HG03095 (cell line): ENCODE results near the gene FAM20A.

Experiments
- ATAC-seq: cut with Tn5 transposase; IDR thresholded peaks from one replicate; pipeline ENCODE4 v1.9.1; 2021; ENCODE audit warnings: moderate library complexity; ENCODE audit not compliant: unreplicated experiment

FAM20A gene

DNA sequence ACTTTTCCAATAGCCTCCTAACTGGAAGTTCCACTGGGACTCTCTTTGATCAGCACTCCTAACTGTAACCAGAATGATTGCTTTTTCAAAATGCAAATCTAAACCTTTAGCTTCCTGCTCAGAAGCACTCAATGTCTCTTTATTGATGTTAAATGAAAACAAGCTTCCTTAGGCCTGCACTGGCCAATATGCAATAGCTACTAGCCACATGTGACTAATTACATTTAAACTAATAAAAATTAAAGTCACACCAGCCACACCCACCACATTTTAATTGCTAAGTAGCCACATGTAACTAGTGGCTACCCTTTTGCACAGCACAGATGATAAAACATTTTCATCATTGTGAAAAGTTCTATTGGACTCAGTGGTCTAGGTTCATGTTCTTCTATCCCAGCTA, 31.8 kb downstream of the FAM20A start:
- ATAC-seq: no peak

DNA sequence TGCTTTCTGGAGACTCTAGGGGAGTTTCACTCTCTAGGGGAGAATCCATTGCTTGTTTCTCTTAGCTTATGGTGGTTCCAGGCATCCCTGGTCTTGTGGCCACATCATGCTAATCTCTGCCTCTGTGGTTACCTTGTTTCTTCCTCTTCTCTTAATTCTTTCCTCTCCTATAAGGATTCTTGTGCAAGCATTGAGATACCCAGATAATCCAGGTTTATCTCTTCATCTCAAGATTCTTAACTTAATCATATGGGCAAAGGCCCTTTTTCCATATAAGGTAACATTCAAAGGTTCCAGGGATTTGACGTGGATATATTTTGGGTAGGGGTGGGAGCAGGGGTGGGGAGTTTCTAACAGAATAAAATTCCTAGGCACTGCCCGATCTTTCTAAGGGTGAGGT, 32.6 kb downstream of the FAM20A start:
- no peak for ATAC-seq

GRCh38 chr17:68567581-68567980, 33.6 kb downstream of the FAM20A start:
- ATAC-seq: no peak

GRCh38 chr17:68567035-68567434, 34.1 kb downstream of the FAM20A start:
- no peak for ATAC-seq

DNA sequence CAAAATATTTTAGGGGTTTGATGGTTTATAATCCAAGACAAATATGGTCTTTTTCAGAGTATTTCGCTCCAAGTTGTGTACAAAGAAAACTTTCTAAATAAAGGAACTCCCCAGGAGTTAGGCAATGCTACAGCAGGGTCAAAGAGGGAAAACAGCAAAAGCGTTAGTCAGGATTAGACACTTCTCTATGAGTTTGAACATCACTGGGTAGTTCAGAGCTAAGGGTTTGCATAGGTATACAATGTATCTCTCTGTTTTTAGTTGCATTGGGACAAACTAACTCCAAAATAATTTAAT, 34.8 kb downstream of the FAM20A start:
- ATAC-seq: no peak

GRCh38 chr17:68565661-68566441, 35.3 kb downstream of the FAM20A start:
- ATAC-seq: no peak

DNA sequence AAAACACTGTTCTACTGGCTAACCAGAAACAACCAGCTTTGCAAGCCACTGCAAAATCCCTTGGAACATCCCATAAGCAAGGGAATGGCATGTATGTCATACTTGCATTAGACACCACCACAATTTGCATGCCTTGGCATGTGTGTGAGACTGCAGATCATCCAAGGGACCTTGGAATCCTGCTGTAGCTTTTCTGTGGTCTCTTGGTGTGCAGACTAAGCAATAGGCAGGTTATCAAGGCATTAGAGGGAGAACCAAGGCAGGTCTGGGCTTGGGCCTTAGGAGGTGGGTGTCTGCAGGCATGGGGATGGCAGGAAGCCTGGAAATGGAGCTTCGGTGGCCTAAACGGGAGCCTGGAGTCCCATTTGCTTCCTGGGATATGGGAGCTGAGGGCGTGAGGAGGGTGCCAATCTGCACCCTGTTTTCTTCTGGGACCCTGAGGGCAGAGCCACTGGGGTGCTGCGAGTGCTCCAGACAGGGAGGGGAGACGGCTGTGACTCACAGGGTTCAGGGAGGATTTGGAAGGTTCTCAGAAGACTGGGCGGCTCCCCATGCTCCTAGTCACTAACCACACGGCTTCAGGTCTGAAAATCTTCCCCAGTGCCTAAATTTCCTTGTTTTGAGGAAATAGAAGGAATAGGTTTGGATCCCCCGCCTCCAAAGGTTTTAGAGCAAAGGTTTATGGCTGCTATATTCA, 36.6 kb downstream of the FAM20A start:
- no peak for ATAC-seq

DNA sequence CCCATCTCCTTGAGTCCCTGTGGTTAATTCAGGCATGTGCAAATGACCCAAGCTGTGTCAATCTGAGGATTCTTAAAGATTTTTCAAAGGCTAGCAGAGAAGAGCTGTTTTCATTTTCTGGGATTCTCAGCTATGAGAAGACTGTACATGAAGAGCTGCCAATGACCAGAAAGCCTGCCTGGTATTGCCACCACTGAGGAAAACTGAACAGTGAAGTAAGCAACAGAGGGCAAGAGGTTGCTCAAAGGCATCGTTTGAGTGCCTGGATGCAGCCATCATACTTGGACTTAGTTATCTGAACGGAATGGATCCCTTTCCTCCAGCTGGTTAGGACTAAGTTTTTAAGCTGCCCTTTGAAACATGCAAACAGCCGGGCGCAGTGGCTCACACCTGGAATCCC, 38.4 kb downstream of the FAM20A start:
- ATAC-seq: no peak

- ATAC-seq: no peak
Measured at GRCh38 chr17:68560966-68561720, 40.0 kb downstream of the FAM20A start.

DNA sequence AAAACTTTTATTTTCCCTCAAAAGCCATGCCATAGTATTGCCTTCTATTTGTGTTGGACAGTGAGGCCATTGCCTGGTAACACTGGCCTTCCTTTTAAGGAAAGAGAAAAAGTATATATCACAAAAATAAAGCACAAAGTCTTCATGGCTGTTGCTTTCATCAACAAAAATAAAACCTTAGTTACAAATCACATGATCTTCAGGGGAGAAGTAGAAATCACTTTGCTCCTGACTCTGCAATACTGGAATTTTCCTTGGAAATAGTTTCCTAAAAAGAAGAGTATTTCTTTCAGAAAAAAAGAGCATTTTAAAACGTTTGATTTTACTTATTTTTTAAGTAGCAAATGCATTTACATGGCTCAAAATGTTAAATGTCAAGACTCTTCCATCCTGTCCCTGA, 41.9 kb downstream of the FAM20A start:
- no peak for ATAC-seq

- ATAC-seq: no peak
Measured at GRCh38 chr17:68556551-68556950, 44.6 kb downstream of the FAM20A start.

- ATAC-seq: no peak
Measured at GRCh38 chr17:68544111-68544915, 56.9 kb downstream of the FAM20A start.

GRCh38 chr17:68542698-68543463, 58.3 kb downstream of the FAM20A start:
- ATAC-seq: no peak

- no peak for ATAC-seq
Measured at GRCh38 chr17:68541816-68542215, 59.4 kb downstream of the FAM20A start.

DNA sequence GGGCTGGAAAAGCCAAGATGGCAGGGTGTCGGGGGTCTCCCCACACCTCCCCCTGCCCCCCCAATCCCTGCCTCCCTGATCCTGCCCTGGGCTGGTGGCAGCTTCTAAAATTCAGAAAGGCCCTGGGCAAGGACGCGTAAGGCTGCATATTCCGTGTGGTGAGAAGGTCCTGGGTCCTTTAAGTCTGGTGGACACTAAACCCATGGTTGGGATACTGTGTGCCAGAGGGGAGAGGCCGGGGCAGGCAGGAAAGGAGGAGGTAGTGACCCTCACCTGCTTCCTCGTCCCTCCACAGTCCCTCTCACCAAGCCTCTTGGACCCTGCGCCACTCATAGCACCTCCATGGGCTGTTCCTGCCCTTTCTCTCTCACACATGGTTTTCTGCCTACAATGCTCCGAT, 60.2 kb downstream of the FAM20A start:
- no peak for ATAC-seq

DNA sequence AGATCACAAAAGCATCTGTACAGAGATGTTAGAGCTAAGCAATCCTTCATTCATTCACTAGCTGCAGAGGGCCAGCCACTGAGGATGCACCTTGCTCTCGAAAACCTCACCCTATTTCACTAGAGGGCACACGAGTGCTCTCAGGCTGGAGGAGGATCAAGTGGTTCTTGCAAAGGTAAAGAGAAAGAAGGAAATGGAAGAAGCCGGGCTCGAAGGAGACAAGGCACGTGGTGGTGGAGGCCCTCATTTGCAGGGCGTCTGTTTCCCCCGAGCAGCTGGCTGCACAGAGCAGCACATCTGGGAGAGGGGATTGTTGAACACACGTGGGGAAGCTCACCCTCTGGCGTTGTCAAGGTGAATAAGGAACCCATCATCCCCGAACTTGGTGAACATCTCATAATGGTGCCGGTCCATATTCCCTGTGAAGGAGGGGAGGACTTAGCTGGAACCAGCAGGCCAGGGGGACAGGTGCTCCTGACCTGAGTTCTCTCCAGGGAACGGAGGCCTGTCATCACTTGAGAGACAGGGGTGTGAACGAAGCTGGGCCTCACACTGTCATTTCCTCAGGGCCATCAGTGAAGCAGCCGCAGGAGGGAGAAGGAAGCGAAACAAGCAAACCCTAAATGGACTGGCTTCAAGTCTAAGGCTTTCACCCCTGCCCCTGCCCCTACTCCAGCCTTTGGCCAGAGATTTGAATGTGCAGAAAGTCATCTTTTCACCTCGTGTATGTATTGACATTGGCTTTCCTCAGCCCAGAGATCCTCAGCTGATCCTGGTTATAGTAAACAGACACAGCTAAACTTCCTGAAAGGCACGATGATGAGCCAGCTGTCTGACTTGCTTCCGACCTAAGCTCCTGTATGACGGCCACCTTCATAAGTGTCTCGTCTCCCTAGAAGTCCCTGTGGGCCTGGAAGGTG, 61.4 kb downstream of the FAM20A start:
- ATAC-seq: no peak

DNA sequence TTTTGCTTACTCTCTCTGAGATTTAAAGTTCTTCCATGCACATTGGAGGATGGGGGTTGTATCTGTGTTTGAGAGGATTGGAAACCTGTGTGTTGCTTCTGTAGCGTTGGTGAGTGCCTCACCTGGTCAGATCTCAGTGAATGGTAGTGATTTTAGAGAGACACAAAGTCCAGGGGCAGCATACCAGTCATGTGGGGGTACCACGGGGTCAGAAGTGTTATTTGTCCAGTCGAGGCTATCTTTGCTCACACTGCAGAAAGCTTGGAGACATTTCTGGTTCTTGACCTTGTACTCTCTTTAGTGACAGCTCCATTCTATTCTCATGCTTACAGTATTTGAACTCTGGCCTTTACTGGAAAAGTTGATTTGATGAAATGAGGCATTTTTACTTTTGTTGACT, 65.2 kb downstream of the FAM20A start:
- no peak for ATAC-seq

- no peak for ATAC-seq
Measured at GRCh38 chr17:68534695-68535088, 66.5 kb downstream of the FAM20A start.

DNA sequence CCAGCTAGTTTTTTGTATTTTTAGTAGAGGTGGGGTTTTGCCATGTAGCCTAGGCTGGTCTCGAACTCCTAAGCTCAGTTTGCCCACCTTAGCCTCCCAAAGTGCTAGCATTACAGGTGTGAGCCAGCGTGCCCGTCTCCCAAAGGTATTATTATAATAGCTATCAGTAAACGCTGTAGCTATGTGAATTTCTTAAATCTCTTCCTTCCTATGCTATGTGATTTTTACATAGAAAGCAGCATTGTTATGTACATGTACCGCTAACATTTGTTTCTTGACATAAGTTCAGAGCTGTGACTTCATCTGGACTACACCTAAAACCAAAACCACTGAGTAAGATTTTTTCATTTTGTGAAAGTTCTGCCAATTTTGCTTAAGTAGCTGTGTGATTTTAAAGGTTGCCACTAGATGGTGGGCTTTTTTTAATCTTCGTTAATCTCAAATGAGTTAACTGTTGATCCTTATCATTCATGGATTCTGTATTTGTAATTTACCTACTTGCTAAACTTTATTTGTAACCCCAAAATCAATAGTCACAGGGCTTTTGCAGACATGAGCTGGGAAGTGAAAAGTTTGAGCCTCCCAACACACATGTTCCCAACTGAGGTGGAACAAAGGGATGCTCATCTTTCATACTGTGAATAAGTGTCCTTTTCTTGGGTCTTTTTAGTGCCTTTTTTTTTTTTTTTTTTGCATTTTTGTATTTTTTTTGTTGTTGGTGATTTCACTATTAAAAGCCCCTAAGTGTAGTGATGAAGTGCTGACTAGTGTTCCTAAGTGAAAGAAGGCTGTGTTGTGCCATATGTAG, 67.1 kb downstream of the FAM20A start:
- ATAC-seq: no peak
